Measurements from ENCODE around the gene UBE3D. TPM values are rescaled to one million over a fixed set of nuclear protein-coding genes. Genes with fewer than 3 reads are reported as not detected.

The UBE3D gene
- total RNA-seq, 1 experiment from 2014 or later: 10.7 TPM

GRCh38 chr6:82915666-82916065, 150.0 kb downstream of the UBE3D start:
- Histone ChIP-seq H3K14ac (ENCODE audit: insufficient read depth, low read length) (no peak overlapping the region), H3K9ac (ENCODE audit: extremely low read depth, insufficient read length, low read length) (no peak overlapping the region), H2BK5ac (ENCODE audit: insufficient read length, low read length) (no peak overlapping the region), H2BK20ac (ENCODE audit: low read depth, low read length, poor library complexity, severe bottlenecking) (no peak overlapping the region), H2BK120ac (ENCODE audit: low read depth, low read length, poor library complexity, severe bottlenecking) (no peak overlapping the region), H4K20me1 (ENCODE audit: control insufficient read depth, insufficient read depth, insufficient read length) (no peaks in the 10 kb centered on the region), H3K27me3 (ENCODE audit: insufficient read depth, low read length) (no peaks in the 10 kb centered on the region), H2BK12ac (ENCODE audit: insufficient read length, low read depth, low read length) (no peak overlapping the region), H3K27ac (ENCODE audit: insufficient read length, low read depth, low read length) (no peak overlapping the region), H3K4me1 (ENCODE audit: insufficient read depth, low read length) (no peaks in the 10 kb centered on the region), H3T11ph (ENCODE audit: low read length) (no peak overlapping the region), H4K8ac (replicated peaks; ENCODE audit: insufficient read length, low read depth, low read length) (no peak overlapping the region), H3K56ac (ENCODE audit: insufficient read length, low read depth, low read length) (no peak overlapping the region), H3K79me1 (ENCODE audit: insufficient read depth, low read depth, low read length, poor library complexity, severe bottlenecking) (no peaks in the 10 kb centered on the region), H3K4me2 (ENCODE audit: insufficient read depth, insufficient read length, low read length) (no peak overlapping the region), H3K4ac (ENCODE audit: low read depth, low read length) (no peak overlapping the region), H2AFZ (ENCODE audit: low read length) (no peak overlapping the region), H3K18ac (ENCODE audit: insufficient read length, low read depth, low read length) (no peak overlapping the region), H2BK15ac (ENCODE audit: low read depth, low read length) (no peak overlapping the region), H3K79me2 (ENCODE audit: insufficient read depth, low read length) (no peaks in the 10 kb centered on the region), H3K23ac (ENCODE audit: insufficient read length, low read depth, low read length) (no peak overlapping the region), H3K23me2 (ENCODE audit: insufficient read length, low read depth, low read length, poor library complexity, severe bottlenecking) (no peaks in the 10 kb centered on the region), H3K9me3 (ENCODE audit: control insufficient read depth, low read depth, low read length) (no peaks in the 10 kb centered on the region), H4K5ac (ENCODE audit: insufficient read length, low read depth, low read length) (no peak overlapping the region), H2AK5ac (ENCODE audit: insufficient read length, low read length) (no peak overlapping the region), H4K91ac (ENCODE audit: insufficient read length, low read depth, low read length) (no peak overlapping the region)
- no peak for DNase-seq
- Mint-ChIP-seq H3K9me3 (peaks cover 8 to 14% of the 10 kb centered on the region in 2 experiments), H3K4me3 (no peak overlapping the region), H3K27me3 (ENCODE audit: low read depth) (no peaks in the 10 kb centered on the region), H3K36me3 (ENCODE audit: insufficient read depth in 1 of 3, low read depth in 3 of 3) (peaks cover 9 to 16% (median 10%) of the 10 kb centered on the region in 3 experiments), H3K27ac (no peak overlapping the region), H3K4me1 (peaks cover 4 to 9% of the 10 kb centered on the region in 2 experiments; a peak in 3 of 4 replicates)
- no peak for TF ChIP-seq CTCF (conservative IDR thresholded peaks at IDR 0.05)

Measured in H9 (cell line).